ENCODE data around the gene NUDCD2. TPM values are rescaled to one million over a fixed set of nuclear protein-coding genes. Genes with fewer than 3 reads are reported as not detected.

Gene NUDCD2, protein sequence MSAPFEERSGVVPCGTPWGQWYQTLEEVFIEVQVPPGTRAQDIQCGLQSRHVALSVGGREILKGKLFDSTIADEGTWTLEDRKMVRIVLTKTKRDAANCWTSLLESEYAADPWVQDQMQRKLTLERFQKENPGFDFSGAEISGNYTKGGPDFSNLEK
- 10 to 100 TPM; 15.7 to 16.4 TPM for total RNA-seq
- long read RNA-seq, full-length matches to known transcripts = 6 of 12 reads
- long read RNA-seq, partial matches to known transcripts = 1 of 12 reads
- long read RNA-seq, other reads (novel, unspliced or antisense) = 5 of 12 reads

DNA sequence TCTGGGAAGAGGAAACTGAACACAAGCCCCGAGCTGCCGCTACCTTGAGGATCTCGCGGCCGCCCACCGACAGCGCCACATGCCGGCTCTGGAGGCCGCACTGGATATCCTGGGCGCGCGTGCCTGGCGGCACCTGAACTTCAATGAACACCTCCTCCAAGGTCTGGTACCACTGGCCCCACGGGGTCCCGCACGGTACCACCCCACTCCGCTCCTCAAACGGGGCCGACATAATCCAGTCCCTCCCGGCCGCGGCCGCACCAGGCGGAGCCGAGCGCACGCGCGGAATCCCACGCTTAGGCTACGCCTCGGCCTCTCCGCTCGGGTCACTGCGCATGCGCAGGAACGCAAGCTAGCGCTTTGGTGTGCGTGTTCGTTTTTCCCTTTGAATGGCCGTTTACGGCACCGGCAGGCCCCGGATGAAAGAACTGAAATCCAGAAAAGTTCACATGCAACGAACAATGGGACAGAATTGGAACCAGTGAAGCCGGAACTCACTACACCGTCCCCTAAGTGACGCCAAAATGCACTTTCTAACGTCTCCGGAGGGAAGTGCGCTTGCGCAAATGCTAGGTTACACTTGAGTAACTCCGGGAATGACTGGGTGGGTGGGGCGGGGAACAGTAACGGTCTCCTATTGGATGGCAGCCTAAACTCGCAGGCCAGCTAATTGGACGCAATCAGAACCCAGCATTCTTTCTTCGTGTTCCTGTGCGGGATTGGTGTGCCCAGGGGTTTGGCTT, at the start of gene NUDCD2:
Gene NUDCD2, minus strand, starts transcription at position 284 of the 743 bp plus-strand sequence. Its CDS starts 52 bp downstream, at position 232.
- ATAC-seq = peak; percentile 95 to 97
- intact Hi-C loops (cut with DNase I) = loop anchor here in 1 of 2 donors (5.0 kb wide), 1 partner anchor 42 kb away; no protein-coding TSS in a partner anchor
- DNase-seq = peak; percentile 97

DNA sequence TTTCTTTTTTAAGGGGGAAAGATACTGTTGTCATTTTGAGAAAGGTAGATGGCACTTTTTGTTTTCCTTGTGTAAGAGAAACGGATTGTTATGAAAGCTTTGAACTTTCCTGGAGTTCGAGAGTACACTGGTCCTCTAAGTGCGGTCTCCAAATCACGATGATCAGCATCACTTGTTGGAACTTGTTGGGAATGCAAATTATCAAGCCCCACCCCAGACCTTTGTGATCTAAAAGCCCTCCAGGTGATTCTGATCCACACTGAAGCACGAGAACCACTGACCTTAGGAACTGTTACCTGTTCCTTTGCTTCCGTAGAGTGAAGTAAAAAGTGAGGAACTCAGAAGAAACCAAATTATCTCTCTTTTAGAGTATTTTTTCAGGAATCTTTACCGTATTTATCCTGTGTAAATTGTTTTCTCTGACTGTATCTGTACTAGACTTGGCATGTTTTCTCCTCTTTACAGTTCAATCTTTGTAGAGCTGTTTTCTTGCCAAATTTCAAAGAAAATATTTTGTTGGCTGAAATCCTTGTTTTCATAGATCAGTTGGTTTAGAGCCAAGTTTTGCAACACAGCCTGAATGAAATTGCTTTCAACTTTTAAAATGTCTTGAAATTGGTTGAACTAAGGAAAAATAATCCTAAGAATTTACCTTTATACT, 49.5 kb upstream of the NUDCD2 start:
- DNase-seq = no peak
- ATAC-seq = no peak
- intact Hi-C loops (cut with DNase I) = no loop called here

DNA sequence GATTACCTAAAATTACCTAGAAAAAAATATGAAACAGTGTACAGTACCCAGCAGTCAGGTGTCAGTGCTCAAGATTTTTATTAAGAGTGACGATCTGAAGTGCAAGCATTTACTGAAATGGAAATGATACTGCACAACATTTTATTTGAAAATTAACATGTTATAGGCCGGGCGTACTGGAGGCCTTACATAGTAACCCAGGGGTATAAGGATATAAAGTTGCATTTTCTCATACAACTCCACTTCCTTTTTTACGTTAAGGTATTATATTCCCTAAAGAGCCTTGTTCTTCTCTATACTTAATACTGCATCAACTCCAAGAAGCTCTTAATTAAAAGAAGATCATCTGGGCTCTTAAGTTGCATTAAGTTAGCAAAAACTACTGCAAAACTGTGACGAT, 48.9 kb upstream of the NUDCD2 start:
- no peak for DNase-seq
- intact Hi-C loops (cut with DNase I) = no loop called here
- ATAC-seq = no peak

DNA sequence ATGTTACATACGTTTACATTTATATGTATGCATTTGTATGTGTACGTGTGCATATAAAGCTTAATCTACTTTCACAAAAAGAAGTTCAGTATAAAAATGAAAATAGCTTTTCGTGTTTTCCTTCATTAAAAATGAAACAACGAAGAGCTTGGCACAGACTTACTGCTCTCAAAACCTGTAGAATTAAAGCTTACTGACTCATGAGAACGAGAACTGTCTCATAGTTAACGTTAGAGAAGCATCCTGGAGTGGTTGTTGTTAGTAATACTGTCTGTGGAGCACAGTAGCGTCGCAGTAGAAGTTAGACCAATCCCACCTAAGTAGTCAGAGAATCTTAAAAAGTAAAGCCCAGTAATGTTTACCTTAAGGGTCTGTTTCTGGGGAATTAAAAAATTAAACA, 46.8 kb upstream of the NUDCD2 start:
- DNase-seq (no peak), ATAC-seq (no peak)
- intact Hi-C loops (cut with DNase I) = no loop called here

DNA sequence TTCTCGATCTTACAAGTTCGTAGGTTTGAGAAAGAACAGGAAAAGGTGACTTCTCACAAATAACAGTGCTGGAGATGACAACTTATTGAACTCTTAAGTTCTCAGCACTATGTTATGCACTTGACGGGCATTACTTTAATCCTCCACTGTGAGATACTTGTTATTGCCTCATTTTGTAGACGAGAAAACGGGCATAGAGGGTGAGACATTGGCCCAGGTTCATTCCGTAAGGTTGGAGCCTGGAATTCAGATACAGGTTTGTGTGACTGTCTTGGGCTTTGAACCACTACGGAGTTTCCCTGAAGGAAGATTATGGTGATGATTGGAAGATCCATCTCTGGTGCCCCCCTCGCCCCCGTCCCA, 46.2 kb upstream of the NUDCD2 start:
- intact Hi-C loops (cut with DNase I) = no loop called here
- ATAC-seq = no peak
- no peak for DNase-seq

DNA sequence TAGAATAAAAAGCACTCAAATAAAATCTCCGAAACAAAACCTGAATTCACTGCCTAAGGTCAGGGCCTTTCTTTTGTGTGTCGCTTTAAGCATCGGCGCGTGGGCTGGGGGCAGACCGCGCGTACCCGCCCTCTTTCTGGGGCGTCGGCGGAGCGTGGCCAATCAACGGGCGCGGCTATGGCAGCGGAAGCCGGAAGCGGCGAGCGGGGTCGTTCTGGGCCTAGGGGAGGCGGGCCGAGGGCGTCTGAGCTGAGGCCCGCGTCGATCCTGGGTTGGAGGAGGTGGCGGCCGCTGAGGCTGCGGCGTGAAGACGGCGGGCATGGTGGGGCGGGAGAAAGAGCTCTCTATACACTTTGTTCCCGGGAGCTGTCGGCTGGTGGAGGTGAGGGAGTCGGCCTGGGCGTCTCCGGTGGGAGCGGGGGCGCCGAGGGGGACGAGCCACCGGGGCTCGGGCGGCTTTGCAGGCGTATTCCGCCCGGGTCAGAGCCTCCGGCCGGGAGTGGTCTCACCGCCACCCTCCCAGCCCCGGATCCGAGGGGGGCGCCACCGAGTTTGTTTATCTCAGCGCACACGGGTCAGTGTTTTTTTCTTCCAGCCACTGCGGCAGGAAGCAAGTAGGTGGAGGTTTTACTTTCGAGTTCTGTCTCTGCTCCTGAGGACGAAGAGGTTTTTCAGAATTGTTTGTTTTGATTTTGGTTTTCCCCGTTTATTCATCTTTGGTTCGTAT, 45.6 kb upstream of the NUDCD2 start, which contains the start of gene MAT2B:
Gene MAT2B, plus strand, starts transcription at position 252 of the 727 bp plus-strand sequence. Its CDS starts 68 bp downstream, at position 320.
- DNase-seq (peak; percentile 97), ATAC-seq (peak; percentile 97 to 98)
- intact Hi-C loops (cut with DNase I) = no loop called here

DNA sequence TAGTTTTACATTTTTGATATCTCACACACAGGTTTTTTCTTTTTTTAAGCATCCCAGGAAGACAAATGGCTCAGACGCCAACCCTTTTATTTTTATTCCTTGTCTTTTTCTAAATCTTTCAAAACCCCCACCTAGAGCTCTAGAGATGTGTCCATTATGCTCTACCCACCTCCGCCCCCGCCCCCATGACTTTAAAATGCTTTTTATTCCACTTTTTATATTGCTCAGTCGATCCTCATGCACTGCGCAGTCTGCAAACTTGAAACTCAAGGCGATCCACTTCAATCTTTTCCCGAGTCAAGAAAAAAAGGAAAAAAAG, 45.1 kb upstream of the NUDCD2 start:
- ATAC-seq = peak in 1 of 2 donors; percentile 2
- no peak for DNase-seq
- intact Hi-C loops (cut with DNase I) = no loop called here

DNA sequence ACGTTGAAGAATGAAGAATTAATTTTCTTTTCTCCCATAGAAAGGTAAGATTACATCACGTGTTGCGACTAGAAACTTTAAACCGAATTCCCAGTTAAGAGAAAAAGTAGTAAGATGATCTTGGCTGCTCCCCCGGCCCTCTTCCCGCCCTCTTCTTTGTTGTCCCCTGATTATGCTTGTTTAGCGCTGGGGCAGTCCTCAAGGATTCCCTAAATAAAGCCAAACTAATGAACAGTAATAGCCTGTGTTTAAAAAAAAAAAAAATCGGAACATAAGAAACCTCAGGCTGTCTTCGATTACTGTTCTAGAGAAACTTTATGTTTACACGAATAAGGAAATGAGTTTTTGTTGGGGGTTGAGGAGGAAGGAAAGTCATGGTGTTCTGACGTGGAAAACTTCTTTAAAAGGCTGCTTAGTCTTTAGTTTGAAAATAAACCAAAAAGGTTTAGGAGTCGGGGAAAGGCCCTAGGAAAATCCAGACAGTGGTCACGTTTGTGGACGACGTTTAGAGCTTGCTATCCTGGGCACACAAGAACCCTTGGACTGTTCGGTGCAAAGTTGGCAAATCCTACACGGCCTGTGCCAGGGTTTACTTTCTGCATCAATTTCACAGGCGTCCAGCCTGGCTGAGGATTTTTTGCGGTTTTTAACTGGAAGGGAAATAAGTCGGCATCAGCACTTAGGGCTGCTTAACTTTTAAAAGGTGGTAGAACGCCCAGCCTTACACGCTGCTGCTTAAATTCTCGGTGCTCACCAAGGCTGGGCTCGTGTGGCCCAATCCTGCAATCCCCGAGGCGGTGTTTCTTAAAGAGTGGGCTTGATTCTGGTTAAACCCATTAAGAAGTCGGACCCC, 44.4 kb upstream of the NUDCD2 start:
- ATAC-seq (peak; percentile 20 to 37), DNase-seq (peak; percentile 35)
- intact Hi-C loops (cut with DNase I) = loop anchor here in 1 of 2 donors (5.0 kb wide), 1 partner anchor 42 kb away; the partner anchor contains the start of genes HMMR and NUDCD2

DNA sequence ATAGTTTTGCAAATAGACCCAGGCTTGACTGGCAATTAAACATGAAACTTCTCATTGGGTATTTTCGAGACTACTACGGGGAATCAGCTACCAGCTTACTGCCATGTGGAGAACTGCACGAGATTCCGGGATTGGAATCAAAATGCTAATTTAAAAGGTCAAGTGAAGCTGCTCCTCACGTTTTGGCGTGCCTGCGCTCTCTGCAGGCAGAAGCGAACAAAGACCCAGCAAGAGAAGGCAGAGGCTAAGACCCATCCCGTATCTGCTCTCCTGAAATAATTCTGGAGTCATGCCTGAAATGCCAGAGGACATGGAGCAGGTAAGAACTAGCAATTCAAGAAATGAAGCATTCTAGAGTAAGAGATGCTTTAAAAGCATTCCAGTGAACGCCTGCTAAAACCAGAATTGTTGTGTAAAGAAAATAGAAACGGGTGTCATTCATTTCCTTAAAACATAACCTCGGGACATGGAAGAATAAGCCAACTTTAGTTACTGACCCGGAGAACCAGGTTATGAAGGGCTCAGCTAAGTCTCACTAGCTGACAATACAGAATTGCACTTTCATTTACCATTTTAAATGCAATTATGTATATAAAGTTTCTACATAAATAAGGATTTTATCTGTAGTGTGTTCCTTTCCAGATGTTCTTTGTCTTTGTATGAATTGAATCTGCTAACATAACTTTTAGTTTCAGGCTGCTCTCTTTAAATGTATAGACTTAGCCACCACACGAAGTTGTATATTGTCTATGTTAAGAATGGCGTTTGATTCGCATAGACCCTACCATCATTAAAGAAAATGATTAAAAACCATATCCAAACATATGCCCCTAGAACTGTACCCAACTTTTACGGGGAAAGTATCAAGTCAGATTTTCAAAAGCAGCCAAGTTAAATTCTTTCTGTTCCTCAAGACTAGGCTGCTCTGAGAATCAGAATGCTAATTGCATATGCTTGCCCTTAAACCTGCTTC, 43.5 kb upstream of the NUDCD2 start:
- DNase-seq = peak; percentile 67
- ATAC-seq = peak; percentile 26 to 29
- intact Hi-C loops (cut with DNase I) = loop anchor here in 1 of 2 donors (5.0 kb wide), 1 partner anchor 41 kb away; the partner anchor contains the start of genes HMMR and NUDCD2

DNA sequence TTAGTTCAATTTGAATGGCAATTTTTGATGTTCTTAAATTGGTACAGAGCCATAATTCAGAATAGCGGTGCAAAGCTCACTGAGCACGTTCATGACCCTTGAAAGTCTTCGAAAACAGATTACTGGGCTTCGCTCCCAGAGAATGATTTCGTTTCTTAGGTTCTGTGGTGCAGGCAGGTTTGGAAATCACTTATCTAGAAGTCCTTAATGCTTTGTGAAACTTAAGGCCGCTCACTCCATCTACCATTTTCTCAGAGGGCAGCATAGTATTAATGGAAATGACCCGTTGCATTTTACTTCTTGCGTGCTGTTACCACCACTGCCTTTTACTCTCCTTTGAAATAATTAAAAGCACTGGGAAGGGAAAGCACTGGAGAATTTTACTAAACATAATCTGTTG, 42.6 kb upstream of the NUDCD2 start:
- ATAC-seq = no peak
- intact Hi-C loops (cut with DNase I) = loop anchor here in 1 of 2 donors (5.0 kb wide), 1 partner anchor 40 kb away; the partner anchor contains the start of genes HMMR and NUDCD2
- DNase-seq = no peak

DNA sequence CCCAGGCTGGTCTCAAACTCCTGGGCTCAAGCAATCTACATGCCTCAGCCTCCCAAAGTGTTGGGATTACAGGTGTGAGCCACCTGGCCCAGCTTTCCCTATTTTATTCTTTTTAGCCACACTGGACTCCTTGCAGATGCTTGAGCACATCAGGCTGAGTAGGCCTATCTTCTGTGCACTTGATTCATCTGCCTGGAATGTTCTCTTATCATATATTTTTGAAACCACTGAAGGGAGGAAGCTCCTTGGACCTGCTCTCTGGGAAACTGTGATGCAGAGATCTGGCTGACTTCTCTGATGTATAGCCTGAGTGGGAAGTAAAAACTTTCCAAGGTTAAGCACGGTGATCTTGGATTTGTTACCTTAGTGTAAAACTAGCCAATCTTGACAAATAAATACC, 39.0 kb upstream of the NUDCD2 start:
- ATAC-seq = peak in 1 of 2 donors; percentile 68
- no peak for DNase-seq
- intact Hi-C loops (cut with DNase I) = no loop called here

DNA sequence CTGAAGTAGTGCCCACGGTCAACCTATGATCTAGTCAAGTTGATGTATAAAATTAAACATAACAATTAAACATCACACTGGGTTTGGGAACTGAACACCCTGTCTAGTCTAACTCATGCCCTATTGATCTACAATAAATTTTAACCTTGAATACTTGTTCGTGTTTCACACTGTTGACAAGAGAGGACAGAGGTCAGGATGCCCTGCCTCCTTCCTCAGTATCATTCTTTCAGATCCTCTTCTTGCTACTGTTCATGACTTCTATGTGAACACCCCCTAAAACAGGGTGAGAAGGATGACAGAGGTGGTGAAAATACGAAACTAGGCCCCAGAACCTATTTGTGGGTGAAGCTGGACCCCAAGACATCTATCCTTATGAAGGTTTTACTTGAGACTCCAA, 37.4 kb upstream of the NUDCD2 start:
- ATAC-seq = no peak
- no peak for DNase-seq
- intact Hi-C loops (cut with DNase I) = no loop called here

DNA sequence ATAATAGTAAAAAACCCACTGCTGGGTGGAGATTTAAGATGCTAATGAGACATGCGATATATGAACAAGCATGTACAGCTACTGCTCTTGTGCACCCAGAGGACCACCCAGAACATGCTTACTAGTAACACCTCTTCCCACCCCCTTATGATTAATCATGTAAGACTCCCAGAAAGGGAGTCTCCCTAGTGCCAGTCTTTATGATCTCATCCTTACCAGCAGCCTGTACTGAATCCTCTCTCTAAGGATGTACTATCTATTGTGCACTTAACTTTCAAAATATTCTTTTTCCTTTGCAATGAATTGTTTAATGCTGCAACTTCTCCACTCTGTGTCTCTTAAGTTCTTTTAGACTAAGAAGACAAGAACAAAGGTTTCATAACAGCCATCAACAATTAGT, 36.4 kb upstream of the NUDCD2 start:
- no peak for DNase-seq
- ATAC-seq = peak in 1 of 2 donors; percentile 73
- intact Hi-C loops (cut with DNase I) = no loop called here

DNA sequence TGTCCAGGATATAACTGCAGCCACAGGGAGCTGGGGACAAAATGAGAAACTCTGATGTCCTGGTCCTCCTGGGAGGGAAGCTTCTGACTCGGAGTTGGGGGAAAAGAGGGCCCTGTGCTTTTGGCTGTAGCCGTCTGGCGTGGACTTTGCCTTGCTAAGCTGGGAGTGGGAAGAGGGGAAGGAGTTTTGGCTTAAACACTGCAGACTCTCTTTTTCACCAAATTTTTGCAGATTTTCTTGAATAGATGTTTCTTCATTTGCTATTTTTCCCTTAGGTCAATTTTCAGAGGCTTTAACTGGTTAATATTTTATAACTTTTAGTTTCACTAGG, 29.8 kb upstream of the NUDCD2 start:
- no peak for ATAC-seq
- intact Hi-C loops (cut with DNase I) = no loop called here

DNA sequence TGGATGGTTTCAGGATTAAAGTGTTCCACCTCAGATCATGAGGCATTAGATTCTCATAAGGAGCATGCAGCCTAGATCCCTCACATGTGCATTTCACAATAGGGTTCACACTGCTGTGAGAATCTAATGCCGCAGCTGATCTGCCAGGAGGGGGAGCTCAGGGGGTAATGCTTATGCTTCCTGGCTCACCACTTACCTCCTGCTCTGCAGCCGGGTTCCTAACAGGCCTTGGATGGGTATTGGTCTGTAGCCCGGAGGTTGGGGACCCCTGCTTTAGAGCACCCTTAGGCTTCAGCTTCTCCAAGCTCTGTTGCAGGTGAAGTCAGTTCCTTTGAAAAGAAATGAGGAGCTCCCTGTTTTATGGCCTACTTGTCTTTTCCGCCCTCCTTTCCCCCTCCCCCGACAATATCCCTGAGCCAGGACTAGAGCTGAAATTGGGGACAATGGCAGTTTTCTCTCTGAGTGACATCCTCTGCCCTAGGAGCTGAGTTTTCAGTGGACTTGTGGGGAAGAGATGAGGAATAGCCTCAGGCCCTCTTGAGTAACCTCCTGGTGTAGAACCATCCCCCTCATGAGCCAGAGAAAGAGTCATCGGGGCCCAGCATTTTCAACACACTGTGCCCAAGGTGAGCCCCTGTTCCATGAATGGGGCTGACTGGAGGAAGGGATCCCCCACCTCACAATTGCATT, 29.3 kb upstream of the NUDCD2 start:
- DNase-seq = no peak
- ATAC-seq = no peak

More for the DNA sequence above, 29.8 kb upstream of the NUDCD2 start:
- DNase-seq = no peak

DNA sequence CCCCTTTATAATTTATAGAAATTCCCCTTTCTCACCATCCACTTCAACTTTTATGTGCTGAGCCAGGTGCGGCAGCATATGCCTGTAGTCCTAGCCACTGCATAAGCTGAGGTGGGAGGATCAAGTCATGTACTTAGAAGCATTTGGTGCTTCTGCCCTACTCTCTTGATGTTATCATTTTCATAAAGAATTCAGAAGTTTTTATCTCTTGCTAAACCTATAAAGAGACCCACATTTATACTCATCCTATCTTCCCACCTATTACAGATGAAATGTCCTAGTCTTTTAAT, 19.0 kb upstream of the NUDCD2 start:
- ATAC-seq (no peak), DNase-seq (no peak)
- intact Hi-C loops (cut with DNase I) = no loop called here

More for the DNA sequence above, 29.3 kb upstream of the NUDCD2 start:
- intact Hi-C loops (cut with DNase I) = no loop called here

All from left cardiac atrium (tissue), 4 donors.